D721Med (cell line): ENCODE results near the gene SP1.

Experiments used
- DNase-seq: peaks from one replicate; pipeline ENCODE4 v3.0.0; 2011; ENCODE audit warnings: low spot score; ENCODE audit not compliant: insufficient read length
- FAIRE-seq: peaks from 2 replicates; lab custom pipeline; 2011; peaks lifted over from hg19 to GRCh38; lab: Jason Lieb, UNC
- CTCF ChIP-seq: IDR thresholded peaks from 2 replicates; pipeline ENCODE4 v1.5.1; 2012; ENCODE audit warnings: mild to moderate bottlenecking, control low read depth; ENCODE audit not compliant: insufficient read depth; ENCODE audit errors: missing control alignments

The SP1 gene

DNA sequence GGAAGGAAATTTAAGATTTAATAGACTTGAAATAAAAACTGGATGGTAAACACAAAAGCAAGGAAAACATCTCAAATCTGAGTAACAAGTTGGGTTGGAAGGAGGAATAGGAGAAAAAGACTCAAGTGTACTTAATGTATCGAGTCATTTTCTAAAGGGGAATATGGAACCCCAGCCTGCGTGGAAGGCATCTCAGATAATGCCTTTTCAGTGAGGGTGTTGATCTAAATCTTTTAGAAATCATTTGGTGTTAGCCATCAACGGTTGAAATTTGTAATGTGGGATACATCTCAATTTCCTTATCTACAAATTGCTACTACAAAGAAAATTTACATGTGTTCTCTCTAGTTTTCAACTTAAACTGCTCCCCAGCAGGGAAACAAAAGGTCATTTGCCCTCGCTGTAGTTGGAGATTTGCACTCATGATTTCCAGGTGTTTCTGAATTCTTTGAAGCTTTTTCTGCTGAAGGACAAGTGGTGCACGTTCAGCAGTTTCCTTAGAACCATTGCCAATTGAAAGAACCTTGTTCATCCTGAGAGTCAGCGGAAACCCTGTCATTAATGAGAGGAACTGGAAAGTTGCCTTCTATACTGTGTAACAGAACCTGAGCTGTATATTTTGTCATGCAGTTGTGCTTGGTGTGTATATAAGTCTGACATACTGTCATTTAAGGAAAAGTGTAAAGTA lies 74.1 kb downstream of the SP1 start:
- DNase-seq (no peak), FAIRE-seq (no peak)
- no peak for TF ChIP-seq CTCF

DNA sequence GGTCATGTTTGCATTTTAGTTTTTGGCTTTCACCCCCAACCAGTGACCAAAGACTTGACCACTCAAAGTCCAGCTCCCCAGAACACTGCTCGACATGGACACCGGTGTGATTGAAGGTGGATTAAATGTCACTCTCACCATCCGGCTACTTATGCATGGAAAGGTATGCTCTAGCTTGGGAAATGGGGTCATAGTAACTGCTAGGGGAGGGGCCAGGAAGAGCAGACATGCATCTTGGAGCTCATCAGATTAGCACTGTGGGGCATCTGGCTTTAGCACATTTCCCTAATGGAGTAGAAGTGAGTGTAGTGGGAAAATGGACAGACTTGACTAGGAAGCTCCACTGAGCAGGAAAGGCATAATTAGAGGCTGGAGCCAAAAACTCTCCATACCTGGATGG lies 74.7 kb downstream of the SP1 start:
- DNase-seq (peak; percentile 41), FAIRE-seq (no peak)
- TF ChIP-seq CTCF, result no peak

DNA sequence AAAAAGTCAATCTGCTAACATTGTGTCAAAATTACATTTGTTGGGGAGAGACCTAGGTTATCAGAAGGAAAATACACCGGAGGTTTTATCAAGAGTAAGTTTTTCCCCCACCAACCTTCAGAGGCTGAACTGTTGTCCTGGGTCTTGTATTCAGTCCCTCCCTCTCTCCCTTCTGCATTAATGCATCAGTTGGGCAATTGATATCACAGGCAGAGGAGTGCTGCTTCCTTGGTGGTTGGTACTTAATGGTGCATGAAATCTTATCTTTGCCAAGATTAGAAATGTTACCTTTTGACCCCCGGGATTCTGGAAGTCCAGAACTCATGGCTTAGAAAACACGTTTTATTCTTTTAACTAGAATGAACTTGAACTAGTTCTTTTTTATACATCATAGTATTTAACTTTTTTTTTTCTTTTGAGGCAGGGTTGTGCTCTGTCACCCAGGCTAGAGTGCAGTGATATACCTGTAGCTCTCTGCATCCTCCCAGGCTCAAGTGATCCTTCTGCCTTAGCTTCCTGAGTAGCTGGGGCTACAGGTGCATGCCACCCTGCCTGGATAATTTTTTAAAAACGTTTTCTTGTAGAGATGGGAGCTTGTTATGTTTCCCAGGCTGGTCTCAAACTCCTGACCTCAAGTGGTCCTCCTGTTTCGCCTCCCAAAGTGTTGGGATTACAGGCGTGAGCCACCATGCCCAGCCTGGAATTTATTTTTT lies 76.8 kb downstream of the SP1 start:
- FAIRE-seq, result no peak
- DNase-seq, result no peak
- no peak for TF ChIP-seq CTCF

GRCh38 chr12:53459097-53459496 lies 79.1 kb downstream of the SP1 start:
- FAIRE-seq (no peak), DNase-seq (no peak)
- no peak for TF ChIP-seq CTCF

DNA sequence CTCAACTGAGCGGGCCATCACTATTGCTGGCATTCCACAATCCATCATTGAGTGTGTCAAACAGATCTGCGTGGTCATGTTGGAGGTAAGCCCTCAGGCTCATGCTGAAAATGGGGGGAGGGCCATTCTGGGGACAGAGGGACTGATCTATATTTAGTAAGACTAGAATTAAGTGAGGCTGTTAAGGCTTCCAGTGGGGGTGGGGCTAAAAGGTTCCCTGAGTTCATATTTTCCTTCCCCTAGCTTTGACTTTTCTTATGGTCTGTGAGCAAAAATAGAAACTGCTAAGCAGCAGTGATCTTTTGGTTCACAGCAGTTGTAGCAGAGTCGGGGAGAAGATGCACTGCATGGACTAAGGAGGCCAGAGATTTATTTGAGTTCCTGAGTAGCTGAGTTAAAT lies 81.1 kb downstream of the SP1 start:
- no peak for TF ChIP-seq CTCF
- no peak for FAIRE-seq

DNA sequence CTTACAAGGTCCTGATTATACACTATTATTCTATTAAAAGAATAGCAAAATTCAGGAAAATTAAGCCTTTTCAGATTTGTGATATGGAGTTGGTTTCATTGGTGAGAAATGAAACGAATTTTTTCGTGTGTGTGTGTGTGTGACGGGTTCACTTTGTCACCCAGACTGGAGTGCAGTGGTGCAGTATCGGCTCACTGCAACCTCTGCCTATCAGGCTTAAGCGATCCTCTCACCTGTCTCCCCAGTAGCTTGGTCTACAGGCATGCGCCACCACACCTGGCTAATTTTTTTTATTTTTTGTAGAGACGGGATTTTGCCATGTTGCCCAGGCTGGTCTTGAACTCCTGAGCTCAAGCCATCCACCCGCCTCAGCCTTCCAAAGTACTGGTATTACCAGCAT lies 81.6 kb downstream of the SP1 start:
- no peak for DNase-seq
- no peak for FAIRE-seq
- no peak for TF ChIP-seq CTCF

More for the DNA sequence above, 81.1 kb downstream of the SP1 start:
- no peak for DNase-seq

- FAIRE-seq, result no peak
- no peak for TF ChIP-seq CTCF
Observed at GRCh38 chr12:53462935-53463334, 83.0 kb downstream of the SP1 start.

More at GRCh38 chr12:53462935-53463334, 83.0 kb downstream of the SP1 start:
- no peak for DNase-seq
